IMR-90 (cell line): ENCODE measurements around the gene SEC14L1. TPM values are rescaled to one million over a fixed set of nuclear protein-coding genes. Genes with fewer than 3 reads are reported as not detected.

Experiments used
- ATAC-seq: fragments of 200-7000 bp; cut with Tn5 transposase; 2 replicates; pipeline ENCODE4 v1.9.1; 2020; ENCODE audit warnings: low read depth, mild to moderate bottlenecking, moderate library complexity
- BruUV-seq: library from RNA; stranded (reverse); fragments of 400-500 nt; replicated peaks from 2 replicates; lab custom pipeline; 2021; lab: Mats Ljungman, UMichigan
- CTCF ChIA-PET: fragments of 300-600 bp; formaldehyde crosslinking; extraction: SDS; loops from one replicate; lab custom pipeline; 2021; ENCODE audit warnings: antibody characterized with exemption; lab: Yijun Ruan, JAX
- POLR2A ChIA-PET: fragments of 300-600 bp; sonication (Branson Sonifier 250); formaldehyde crosslinking; loops from one replicate; lab custom pipeline; 2022; ENCODE audit warnings: antibody characterized with exemption; ENCODE audit not compliant: unreplicated experiment; lab: Charles Lee
- DNase-seq: peaks from one replicate; pipeline ENCODE4 v3.0.0; 2013
- H2AFZ ChIP-seq: replicated peaks from 2 replicates; pipeline ENCODE3; 2013; ENCODE audit warnings: low read length, mild to moderate bottlenecking; ENCODE audit not compliant: poor library complexity
- H2AK5ac ChIP-seq: 2 replicates; pipeline ENCODE4 v1.6.1; 2013; ENCODE audit warnings: low read depth, low read length, inconsistent platforms
- H2AK9ac ChIP-seq: replicated peaks from 2 replicates; pipeline ENCODE3; 2013; ENCODE audit warnings: mild to moderate bottlenecking, low read depth, low read length, moderate library complexity; ENCODE audit not compliant: poor library complexity
- H2BK120ac ChIP-seq: 2 replicates; pipeline ENCODE4 v1.6.1; 2013; ENCODE audit warnings: low read depth, low read length, inconsistent platforms
- H2BK15ac ChIP-seq: 3 replicates; pipeline ENCODE4 v1.6.1; 2013; ENCODE audit warnings: low read depth, low read length, inconsistent platforms
- H2BK20ac ChIP-seq: 2 replicates; pipeline ENCODE4 v1.6.1; 2013; ENCODE audit warnings: low read depth, mild to moderate bottlenecking, inconsistent platforms, low read length, moderate library complexity
- H2BK5ac ChIP-seq: 2 replicates; pipeline ENCODE4 v1.6.1; 2013; ENCODE audit warnings: mild to moderate bottlenecking, low read depth, low read length, inconsistent platforms; ENCODE audit not compliant: poor library complexity, severe bottlenecking
- H3K14ac ChIP-seq: replicated peaks from 2 replicates; pipeline ENCODE4 v1.6.1; 2013; ENCODE audit warnings: low read depth, low read length, inconsistent platforms
- H3K18ac ChIP-seq: 2 replicates; pipeline ENCODE4 v1.6.1; 2013; ENCODE audit warnings: low read depth, low read length, control low read depth
- H3K23ac ChIP-seq: 2 replicates; pipeline ENCODE4 v1.6.1; 2013; ENCODE audit warnings: low read depth, low read length, inconsistent platforms
- H3K27ac ChIP-seq: 2 replicates; pipeline ENCODE4 v1.5.1; 2013; ENCODE audit warnings: mild to moderate bottlenecking, control low read depth, low read length; ENCODE audit not compliant: insufficient read depth
- H3K27me3 ChIP-seq: 2 replicates; pipeline ENCODE4 v1.6.1; 2013; ENCODE audit warnings: low read length; ENCODE audit not compliant: control insufficient read depth, insufficient read depth
- H3K36me3 ChIP-seq: 2 replicates; pipeline ENCODE4 v1.6.1; 2013; ENCODE audit warnings: low read length, mixed read lengths; ENCODE audit not compliant: control insufficient read depth, insufficient read depth
- H3K4ac ChIP-seq: 2 replicates; pipeline ENCODE4 v1.6.1; 2013; ENCODE audit warnings: low read depth, low read length, inconsistent platforms
- H3K4me1 ChIP-seq: 2 replicates; pipeline ENCODE4 v1.6.1; 2013; ENCODE audit warnings: low read length, mixed read lengths; ENCODE audit not compliant: control insufficient read depth, insufficient read depth
- H3K4me2 ChIP-seq: 2 replicates; pipeline ENCODE4 v1.6.1; 2013; ENCODE audit warnings: low read depth, mild to moderate bottlenecking, control low read depth, low read length, moderate library complexity
- H3K4me3 ChIP-seq: 2 replicates; pipeline ENCODE4 v1.5.1; 2013; ENCODE audit warnings: low read depth, mild to moderate bottlenecking, control low read depth, low read length, moderate library complexity; ENCODE audit not compliant: insufficient read depth
- H3K56ac ChIP-seq: 2 replicates; pipeline ENCODE4 v1.6.1; 2013; ENCODE audit warnings: low read length, inconsistent platforms; ENCODE audit not compliant: insufficient read depth; ENCODE audit errors: extremely low read depth
- H3K79me1 ChIP-seq, 2 experiments: 2 replicates each; pipeline ENCODE4 v1.6.1; 2013; ENCODE audit warnings: low read length in 2 of 2, inconsistent platforms in 1 of 2, low read depth in 1 of 2
- H3K9ac ChIP-seq: 2 replicates; pipeline ENCODE4 v1.6.1; 2013; ENCODE audit warnings: low read depth, low read length, control low read depth
- H3K9me1 ChIP-seq: 2 replicates; pipeline ENCODE4 v1.6.1; 2013; ENCODE audit warnings: low read length, inconsistent platforms; ENCODE audit not compliant: insufficient read depth
- H3K9me3 ChIP-seq: 2 replicates; pipeline ENCODE4 v1.6.1; 2013; ENCODE audit warnings: low read length; ENCODE audit not compliant: control insufficient read depth, insufficient read depth
- H4K20me1 ChIP-seq: 2 replicates; pipeline ENCODE4 v1.6.1; 2013; ENCODE audit warnings: low read length, inconsistent platforms; ENCODE audit not compliant: insufficient read depth
- H4K5ac ChIP-seq: 2 replicates; pipeline ENCODE4 v1.6.1; 2013; ENCODE audit warnings: mild to moderate bottlenecking, low read depth, low read length, control low read depth
- H4K8ac ChIP-seq, 2 experiments: 2 replicates each; pipeline ENCODE4 v1.6.1; 2013; ENCODE audit warnings: low read depth in 2 of 2, low read length in 2 of 2, control low read depth in 1 of 2, inconsistent platforms in 1 of 2
- H4K91ac ChIP-seq: 2 replicates; pipeline ENCODE4 v1.6.1; 2013; ENCODE audit warnings: low read depth, low read length, inconsistent platforms; ENCODE audit not compliant: insufficient read depth
- BHLHE40 ChIP-seq: fragments of 150-350 bp; IDR thresholded peaks from 2 replicates; pipeline ENCODE4 v1.6.1; 2016; ENCODE audit warnings: mild to moderate bottlenecking, low read depth, low read length
- CEBPB ChIP-seq: IDR thresholded peaks from 2 replicates; pipeline ENCODE4 v1.6.1; 2012; ENCODE audit warnings: low read depth, low read length, improper control_type of control experiment
- CHD1 ChIP-seq: IDR thresholded peaks from 2 replicates; pipeline ENCODE4 v1.6.1; 2012; ENCODE audit warnings: low read depth, low read length, improper control_type of control experiment
- CTCF ChIP-seq: conservative IDR thresholded peaks from 2 replicates; pipeline ENCODE4 v1.5.1; 2012; ENCODE audit warnings: mild to moderate bottlenecking, low read depth, low read length, improper control_type of control experiment
- ELK1 ChIP-seq: fragments of 150-350 bp; IDR thresholded peaks from 2 replicates; pipeline ENCODE4 v1.6.1; 2016; ENCODE audit warnings: low read depth, mild to moderate bottlenecking, low read length, moderate library complexity, borderline replicate concordance
- FOS ChIP-seq: fragments of 150-350 bp; IDR thresholded peaks from 2 replicates; pipeline ENCODE4 v1.6.1; 2016; ENCODE audit warnings: low read depth, low read length
- MAFK ChIP-seq: IDR thresholded peaks from 2 replicates; pipeline ENCODE4 v1.6.1; 2012; ENCODE audit warnings: low read depth, low read length, improper control_type of control experiment
- MAZ ChIP-seq: IDR thresholded peaks from 2 replicates; pipeline ENCODE4 v1.6.1; 2012; ENCODE audit warnings: low read depth, mild to moderate bottlenecking, low read length, improper control_type of control experiment, moderate library complexity, borderline replicate concordance
- MXI1 ChIP-seq: IDR thresholded peaks from 2 replicates; pipeline ENCODE4 v1.6.1; 2012; ENCODE audit warnings: low read depth, mild to moderate bottlenecking, low read length, moderate library complexity, borderline replicate concordance
- NFE2L2 ChIP-seq: fragments of 150-350 bp; IDR thresholded peaks from 2 replicates; pipeline ENCODE4 v1.6.1; 2016; ENCODE audit warnings: low read depth, mild to moderate bottlenecking, low read length
- POLR2A ChIP-seq: IDR thresholded peaks from 2 replicates; pipeline ENCODE4 v1.6.1; 2012; ENCODE audit warnings: mild to moderate bottlenecking, low read depth, low read length
- RAD21 ChIP-seq: IDR thresholded peaks from 2 replicates; pipeline ENCODE4 v1.6.1; 2012; ENCODE audit warnings: low read length, improper control_type of control experiment
- RCOR1 ChIP-seq: IDR thresholded peaks from 2 replicates; pipeline ENCODE4 v1.6.1; 2012; ENCODE audit warnings: mild to moderate bottlenecking, low read length, improper control_type of control experiment; ENCODE audit not compliant: insufficient replicate concordance
- RFX5 ChIP-seq: IDR thresholded peaks from 2 replicates; pipeline ENCODE4 v1.8.0; 2012; ENCODE audit warnings: low read depth, mild to moderate bottlenecking, low read length, moderate library complexity
- SMC3 ChIP-seq: fragments of 150-350 bp; IDR thresholded peaks from 2 replicates; pipeline ENCODE4 v1.6.1; 2016; ENCODE audit warnings: low read depth, mild to moderate bottlenecking, antibody characterized with exemption, low read length, moderate library complexity
- USF2 ChIP-seq: fragments of 150-350 bp; IDR thresholded peaks from 2 replicates; pipeline ENCODE4 v1.6.1; 2017; ENCODE audit warnings: mild to moderate bottlenecking, antibody characterized with exemption, low read length, low read depth
- WGBS, 2 experiments: methylation state at CpG; one replicate each; pipeline versions ENCODE4 v1.1.5 to v1.1.7; 2013; ENCODE audit warnings: missing lambda C conversion rate in 2 of 2; ENCODE audit not compliant: insufficient read length in 1 of 2; ENCODE audit errors: extremely low coverage in 2 of 2; 5-methylcytosine and 5-hydroxymethylcytosine counted together
- dilution Hi-C: fragments of 300-500 bp; cut with HindIII; formaldehyde crosslinking; loops from one replicate; pipeline ENCODE4 v1.14.3; 2018; ENCODE audit warnings: low sequenced_read_pairs; ENCODE audit not compliant: unreplicated experiment
- in situ Hi-C: fragments of 300-500 bp; cut with MboI; formaldehyde crosslinking; loops from 3 replicates; pipeline ENCODE4 v1.14.3; 2019; ENCODE audit warnings: low sequenced_read_pairs, inconsistent platforms, mixed read lengths
- intact Hi-C: fragments of 100-400 bp; cut with micrococcal nuclease; formaldehyde crosslinking; loops from 2 replicates; pipeline ENCODE4 v1.10.0; 2022
- polyA plus RNA-seq, 3 experiments: library from polyadenylated mRNA; depleted of rRNA; stranded (reverse); fragments of >200 nt; gene quantifications; 2 replicates each; pipeline ENCODE4 v1.2.3, GENCODE V29; 2012; ENCODE audit warnings: low replicate concordance in 1 of 3
- total RNA-seq: library from RNA; depleted of rRNA; stranded (reverse); fragments of >200 nt; gene quantifications from 2 replicates; pipeline ENCODE4 v1.2.3, GENCODE V29; 2012

The SEC14L1 gene
- total and polyA plus RNA-seq, 2 of the 4 experiments (the other 2 are of a cell fraction): 24.9 to 35.8 TPM

- H3K9ac ChIP-seq: no peak overlapping the region
- no peak for TF ChIP-seq ELK1
- no peak for TF ChIP-seq CTCF
- TF ChIP-seq FOS: no peak
- TF ChIP-seq MXI1: no peak
- no peak for TF ChIP-seq BHLHE40
- no peak for TF ChIP-seq MAFK
- no peak for TF ChIP-seq RCOR1
- no peak for TF ChIP-seq NFE2L2
- TF ChIP-seq RFX5: no peak
- no peak for TF ChIP-seq SMC3
- no peak for TF ChIP-seq CEBPB
- TF ChIP-seq MAZ: no peak
- no peak for TF ChIP-seq USF2
- TF ChIP-seq POLR2A: no peak
- no peak for TF ChIP-seq RAD21
- no peak for TF ChIP-seq CHD1
- no peak overlapping the region for H3K56ac ChIP-seq
- H4K8ac ChIP-seq: no peak overlapping the region
- H2AK9ac ChIP-seq: no peak overlapping the region
- no peak overlapping the region for H4K91ac ChIP-seq
- no peak overlapping the region for H2AK5ac ChIP-seq
- H3K4me3 ChIP-seq: no peak overlapping the region
- dilution Hi-C loops: no loop called here
- H3K4me2 ChIP-seq: no peak overlapping the region
- no peak overlapping the region for H3K14ac ChIP-seq
- ATAC-seq: no peak
- BruUV-seq: no TSS peak
- no peaks in the 10 kb centered on the region; the same call in 1 of the 2 replicates for H3K4me1 ChIP-seq
- no peak overlapping the region for H3K4ac ChIP-seq
- ChIA-PET POLR2A (no interaction called here), CTCF (interaction anchor here (0.8 kb wide), 1 partner anchor 123 kb away, joined by 3 read pairs; no protein-coding TSS in a partner anchor)
- no peaks in the 10 kb centered on the region for H3K27me3 ChIP-seq
- in situ Hi-C loops: no loop called here
- H3K18ac ChIP-seq: no peak overlapping the region
- peaks cover 3% of the 10 kb centered on the region for H3K9me1 ChIP-seq
- peaks cover 67% of the 10 kb centered on the region for H3K36me3 ChIP-seq
- no peak overlapping the region for H2BK120ac ChIP-seq
- H2BK5ac ChIP-seq: no peak overlapping the region
- no peak overlapping the region for H4K5ac ChIP-seq
- intact Hi-C loops: no loop called here
- H2BK20ac ChIP-seq: no peak overlapping the region
- no peak overlapping the region for H3K23ac ChIP-seq
- H2AFZ ChIP-seq: no peak overlapping the region
- WGBS, 2 experiments: 93% methylated on average over 14 of the region's 22 CpGs; no CpG with 5 or more reads in 1 of the 2 experiments
- peaks cover 5 to 47% of the 10 kb centered on the region in 2 experiments; a peak in 3 of 4 replicates for H3K79me1 ChIP-seq
- no peak overlapping the region for H3K27ac ChIP-seq
- no peak for DNase-seq
- H2BK15ac ChIP-seq: no peak overlapping the region
- H3K9me3 ChIP-seq: no peaks in the 10 kb centered on the region
- H4K20me1 ChIP-seq: peaks cover 8% of the 10 kb centered on the region
Observed at GRCh38 chr17:77210946-77211541, 70.3 kb downstream of the SEC14L1 start.
